Gastroesophageal sphincter (tissue), 2 donors: ENCODE measurements around the gene KIR2DL3.
"Not testable (repeated sequence)": the region's sequence is repeated elsewhere in the genome, so short reads cannot be mapped to it uniquely, and the experiment has no call there.

Experiments
- EP300 ChIP-seq: sonication (generic); formaldehyde crosslinking; IDR thresholded peaks from one replicate; pipeline ENCODE4 v1.6.1; 2017; ENCODE audit warnings: antibody characterized with exemption, mild to moderate bottlenecking
- POLR2AphosphoS5 ChIP-seq: sonication (generic); formaldehyde crosslinking; IDR thresholded peaks from one replicate; pipeline ENCODE4 v1.6.1; 2017; ENCODE audit warnings: antibody characterized with exemption

- TF ChIP-seq POLR2AphosphoS5, EP300: not testable (repeated sequence)
These were observed 40.6 kb downstream of the KIR2DL3 start for GRCh38 chr19:54778896-54779295.
